Endodermal cell (in vitro differentiated cells): ENCODE results near the gene SLC38A7. TPM values are rescaled to one million over a fixed set of nuclear protein-coding genes. Genes with fewer than 3 reads are reported as not detected.

ENCODE experiments used
- DNase-seq: peaks from one replicate; pipeline ENCODE4 v3.0.0-alpha.2; 2017
- H3K27ac ChIP-seq: 2 replicates; pipeline ENCODE4 v1.5.1; 2013; ENCODE audit warnings: mild to moderate bottlenecking, low read depth, low read length, moderate library complexity
- H3K27me3 ChIP-seq: 2 replicates; pipeline ENCODE4 v1.6.1; 2013; ENCODE audit warnings: mild to moderate bottlenecking, low read length, moderate library complexity; ENCODE audit not compliant: insufficient read depth, control insufficient read depth, poor library complexity, severe bottlenecking
- H3K36me3 ChIP-seq: 2 replicates; pipeline ENCODE4 v1.7.0; 2013; ENCODE audit warnings: mild to moderate bottlenecking, low read length, moderate library complexity; ENCODE audit not compliant: control insufficient read depth, insufficient read depth
- H3K4me1 ChIP-seq: one replicate; pipeline ENCODE4 v1.7.0; 2013; ENCODE audit warnings: low read length; ENCODE audit not compliant: control insufficient read depth, insufficient read depth
- H3K4me3 ChIP-seq: 2 replicates; pipeline ENCODE4 v1.5.1; 2013; ENCODE audit warnings: mild to moderate bottlenecking, low read length, moderate library complexity
- H3K9ac ChIP-seq: 2 replicates; pipeline ENCODE4 v1.6.1; 2013; ENCODE audit warnings: mild to moderate bottlenecking, low read length, moderate library complexity; ENCODE audit not compliant: poor library complexity, severe bottlenecking; ENCODE audit errors: extremely low read depth
- H3K9me3 ChIP-seq: 2 replicates; pipeline ENCODE4 v1.6.1; 2013; ENCODE audit warnings: mild to moderate bottlenecking, low read length, moderate library complexity; ENCODE audit not compliant: control insufficient read depth
- H3K27ac Mint-ChIP-seq: 2 replicates; pipeline ENCODE4 v1.8.0; 2020; ENCODE audit warnings: mixed read lengths
- H3K27me3 Mint-ChIP-seq: 2 replicates; pipeline ENCODE4 v1.8.0; 2021; ENCODE audit warnings: mild to moderate bottlenecking, mixed read lengths; ENCODE audit not compliant: insufficient read depth
- H3K36me3 Mint-ChIP-seq: 2 replicates; pipeline ENCODE4 v1.8.0; 2020; ENCODE audit warnings: low read depth, mixed read lengths
- H3K4me1 Mint-ChIP-seq: 2 replicates; pipeline ENCODE4 v1.8.0; 2020; ENCODE audit warnings: mixed read lengths
- H3K4me3 Mint-ChIP-seq: 2 replicates; pipeline ENCODE4 v1.8.0; 2020; ENCODE audit warnings: mild to moderate bottlenecking, moderate library complexity, mixed read lengths
- H3K9me3 Mint-ChIP-seq: 2 replicates; pipeline ENCODE4 v1.8.0; 2020; ENCODE audit warnings: mild to moderate bottlenecking, mixed read lengths
- WGBS, 2 experiments: methylation state at CpG; one replicate each; pipeline versions ENCODE4 v1.1.5 to v1.1.7; 2013; ENCODE audit warnings: missing lambda C conversion rate in 2 of 2, mixed read lengths in 1 of 2; ENCODE audit not compliant: insufficient coverage in 1 of 2, insufficient read length in 1 of 2; 5-methylcytosine and 5-hydroxymethylcytosine counted together
- total RNA-seq, 2 donors: library from RNA; stranded (reverse); fragmentation: NEBNext Ultra II Directional in 1 of 2; extraction: Animal tissue kit (Norgen Biotek cat#: 25700) in 1 of 2; gene quantifications; 2 replicates in 1 of 2; 3 replicates in 1 of 2; pipeline ENCODE4 v1.2.1, GENCODE V29; 2021
- TF ChIP-seq, protein P1 (sequence below): fragments of 200-600 bp; sonication (generic); conservative IDR thresholded peaks from 2 replicates; pipeline ENCODE4 v1.5.0; 2021; ENCODE audit warnings: antibody characterized with exemption, mild to moderate bottlenecking

Gene SLC38A7
- total RNA-seq, 2 donors from 2014 or later = 42.5 to 53.8 TPM

DNA sequence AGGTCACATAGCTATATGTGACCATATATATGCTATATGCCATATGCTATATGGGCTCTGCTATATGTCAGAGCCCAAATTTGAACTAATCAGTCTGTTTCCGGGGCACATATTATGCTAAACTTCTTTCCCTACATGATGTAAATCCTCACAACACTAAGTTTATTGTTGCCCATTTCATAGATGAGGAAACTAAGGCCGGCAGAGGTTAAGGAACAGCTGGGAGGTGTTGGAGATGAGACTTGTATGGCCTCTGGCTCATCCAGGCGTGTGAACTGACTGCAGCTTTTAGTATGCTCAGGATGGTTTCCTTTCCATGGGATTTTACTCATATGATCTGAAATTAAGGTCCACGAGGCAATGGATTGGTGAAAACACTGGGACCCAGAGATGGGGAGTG, 37.5 kb downstream of the SLC38A7 start:
- H3K9ac ChIP-seq = no peak overlapping the region
- no peaks in the 10 kb centered on the region for H3K9me3 ChIP-seq
- no peaks in the 10 kb centered on the region for H3K27me3 ChIP-seq
- H3K4me1 ChIP-seq = no peaks in the 10 kb centered on the region
- Mint-ChIP-seq H3K4me3 (no peak overlapping the region), H3K36me3 (no peaks in the 10 kb centered on the region), H3K27ac (no peak overlapping the region), H3K4me1 (no peaks in the 10 kb centered on the region), H3K9me3 (no peaks in the 10 kb centered on the region), H3K27me3 (no peaks in the 10 kb centered on the region)
- no peaks in the 10 kb centered on the region for H3K36me3 ChIP-seq
- no peak overlapping the region for H3K4me3 ChIP-seq
- 91 to 100% methylated on average over 2 to 4 of the region's 4 CpGs for WGBS, 2 experiments
- DNase-seq = no peak
- TF ChIP-seq, protein P1, sequence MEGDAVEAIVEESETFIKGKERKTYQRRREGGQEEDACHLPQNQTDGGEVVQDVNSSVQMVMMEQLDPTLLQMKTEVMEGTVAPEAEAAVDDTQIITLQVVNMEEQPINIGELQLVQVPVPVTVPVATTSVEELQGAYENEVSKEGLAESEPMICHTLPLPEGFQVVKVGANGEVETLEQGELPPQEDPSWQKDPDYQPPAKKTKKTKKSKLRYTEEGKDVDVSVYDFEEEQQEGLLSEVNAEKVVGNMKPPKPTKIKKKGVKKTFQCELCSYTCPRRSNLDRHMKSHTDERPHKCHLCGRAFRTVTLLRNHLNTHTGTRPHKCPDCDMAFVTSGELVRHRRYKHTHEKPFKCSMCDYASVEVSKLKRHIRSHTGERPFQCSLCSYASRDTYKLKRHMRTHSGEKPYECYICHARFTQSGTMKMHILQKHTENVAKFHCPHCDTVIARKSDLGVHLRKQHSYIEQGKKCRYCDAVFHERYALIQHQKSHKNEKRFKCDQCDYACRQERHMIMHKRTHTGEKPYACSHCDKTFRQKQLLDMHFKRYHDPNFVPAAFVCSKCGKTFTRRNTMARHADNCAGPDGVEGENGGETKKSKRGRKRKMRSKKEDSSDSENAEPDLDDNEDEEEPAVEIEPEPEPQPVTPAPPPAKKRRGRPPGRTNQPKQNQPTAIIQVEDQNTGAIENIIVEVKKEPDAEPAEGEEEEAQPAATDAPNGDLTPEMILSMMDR = no peak
- H3K27ac ChIP-seq = no peak overlapping the region

DNA sequence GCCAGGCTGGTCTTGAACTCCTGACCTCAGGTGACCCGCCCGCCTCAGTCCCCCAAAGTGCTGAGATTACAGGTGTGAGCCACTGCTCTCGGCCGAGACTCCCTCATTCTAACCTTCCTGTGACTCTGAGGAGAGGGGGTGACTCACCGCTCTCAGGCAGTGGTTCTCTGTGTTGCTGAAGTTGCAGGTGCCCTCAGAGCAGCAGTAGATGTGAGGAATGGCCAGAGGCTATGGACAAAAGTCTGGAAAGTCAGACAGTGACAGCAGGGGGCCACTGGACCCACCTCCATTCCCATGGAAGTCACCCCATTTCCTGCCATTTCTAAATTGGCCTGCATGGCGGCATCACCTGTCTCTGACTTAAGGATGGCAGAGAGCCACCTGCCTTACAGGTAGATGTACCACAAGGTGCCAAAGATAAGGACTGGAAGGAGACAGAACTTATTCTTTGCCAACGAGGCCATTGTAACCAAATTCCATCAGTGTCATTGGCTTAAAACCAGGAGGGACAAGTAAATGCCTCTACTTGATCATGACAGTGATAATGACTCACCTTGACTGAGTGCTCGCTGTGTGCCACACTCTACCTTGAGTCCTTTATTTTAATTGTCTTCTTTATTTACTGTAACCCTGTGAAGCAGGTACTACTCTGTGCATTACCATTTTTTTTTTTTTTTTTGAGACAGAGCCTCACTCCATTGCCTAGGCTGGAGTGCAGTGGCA, 39.6 kb downstream of the SLC38A7 start:
- H3K4me1 Mint-ChIP-seq = no peaks in the 10 kb centered on the region
- Histone ChIP-seq H3K27me3 (no peaks in the 10 kb centered on the region), H3K4me1 (no peaks in the 10 kb centered on the region), H3K9me3 (no peaks in the 10 kb centered on the region), H3K36me3 (no peaks in the 10 kb centered on the region), H3K4me3 (no peak overlapping the region), H3K9ac (no peak overlapping the region), H3K27ac (no peak overlapping the region)
- no peak for DNase-seq
- TF ChIP-seq, protein P1 = no peak
- no peaks in the 10 kb centered on the region for H3K36me3 Mint-ChIP-seq
- no peak overlapping the region for H3K27ac Mint-ChIP-seq
- whole genome bisulfite sequencing, 2 experiments = 82 to 91% methylated on average over 3 to 8 of the region's 8 CpGs
- H3K4me3 Mint-ChIP-seq = no peak overlapping the region
- no peaks in the 10 kb centered on the region for H3K27me3 Mint-ChIP-seq
- H3K9me3 Mint-ChIP-seq = no peaks in the 10 kb centered on the region

DNA sequence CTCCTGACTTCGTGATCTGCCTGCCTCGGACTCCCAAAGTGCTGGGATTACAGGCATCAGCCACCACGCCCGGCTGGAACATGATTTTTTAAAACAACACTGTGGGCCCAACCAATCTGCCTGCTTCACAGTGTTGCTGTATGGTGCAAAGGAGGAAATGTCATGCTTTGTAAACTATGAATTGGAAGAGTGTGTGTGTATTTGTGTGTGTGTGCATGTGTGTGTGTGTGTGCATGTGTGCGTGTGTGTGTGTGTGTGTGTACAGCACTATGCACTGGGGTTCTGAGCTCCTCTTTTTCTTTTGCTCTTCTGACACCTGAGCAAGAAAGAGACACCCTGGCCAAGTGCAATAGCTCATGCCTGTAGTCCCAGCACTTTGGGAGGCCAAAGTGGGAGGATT, 40.5 kb downstream of the SLC38A7 start:
- Histone ChIP-seq H3K4me3 (no peak overlapping the region), H3K9me3 (no peaks in the 10 kb centered on the region), H3K27me3 (no peaks in the 10 kb centered on the region), H3K4me1 (no peaks in the 10 kb centered on the region), H3K36me3 (no peaks in the 10 kb centered on the region), H3K9ac (no peak overlapping the region), H3K27ac (no peak overlapping the region)
- WGBS, 2 experiments = 84 to 94% methylated on average over 4 to 5 of the region's 5 CpGs
- Mint-ChIP-seq H3K27ac (no peak overlapping the region), H3K4me3 (no peak overlapping the region), H3K4me1 (no peaks in the 10 kb centered on the region), H3K36me3 (no peaks in the 10 kb centered on the region), H3K9me3 (no peaks in the 10 kb centered on the region), H3K27me3 (no peaks in the 10 kb centered on the region)
- no peak for DNase-seq
- TF ChIP-seq, protein P1 = no peak
